ENCODE data around the gene EXOC4. TPM values are rescaled to one million over a fixed set of nuclear protein-coding genes. Genes with fewer than 3 reads are reported as not detected.

The EXOC4 gene
- polyA plus RNA-seq, 3 donors, result 76.4 to 81.9 (median 78.9) TPM

DNA sequence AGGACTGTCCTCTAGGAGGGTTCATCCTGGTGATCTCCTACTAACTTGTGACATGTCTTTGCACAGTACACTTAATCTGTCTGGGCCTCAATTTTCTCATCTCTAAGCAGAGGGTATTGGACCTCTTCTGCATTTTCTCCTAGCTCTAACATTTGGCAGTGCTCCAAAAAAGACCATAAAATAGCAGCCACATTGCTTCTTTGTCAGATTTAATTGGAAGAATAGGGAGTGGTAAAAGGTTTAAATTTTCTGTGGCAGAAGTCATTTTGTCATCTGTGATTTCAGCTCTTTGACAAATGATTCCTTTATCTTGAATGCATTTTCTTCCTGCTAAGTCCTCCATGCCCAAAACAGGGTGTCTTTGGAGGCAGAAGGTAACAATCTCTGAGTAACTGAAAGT lies 584.3 kb downstream of the EXOC4 start:
- no peak for DNase-seq (ENCODE audit: low read depth in 3 of 3, low spot score in 2 of 3)

DNA sequence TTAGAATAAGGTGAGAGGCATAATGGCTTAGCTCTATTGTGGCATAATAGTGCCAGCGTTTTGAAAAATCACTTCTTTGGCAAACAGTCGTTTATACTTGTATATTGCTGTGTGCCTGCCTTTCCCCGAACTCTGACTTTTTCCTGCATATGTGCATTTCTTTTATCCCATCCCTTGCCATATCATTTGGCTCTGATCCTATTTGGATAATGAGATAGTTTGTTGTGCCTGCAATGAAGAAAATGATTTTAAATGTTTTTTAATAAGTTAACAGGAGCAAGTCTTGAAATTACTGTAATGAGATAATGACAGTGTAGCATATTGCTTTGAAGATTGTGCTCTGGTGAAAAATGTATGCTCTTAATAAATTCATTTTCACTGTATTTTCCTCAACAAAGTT lies 586.2 kb downstream of the EXOC4 start:
- DNase-seq (ENCODE audit: low read depth in 3 of 3, low spot score in 2 of 3), result no peak

DNA sequence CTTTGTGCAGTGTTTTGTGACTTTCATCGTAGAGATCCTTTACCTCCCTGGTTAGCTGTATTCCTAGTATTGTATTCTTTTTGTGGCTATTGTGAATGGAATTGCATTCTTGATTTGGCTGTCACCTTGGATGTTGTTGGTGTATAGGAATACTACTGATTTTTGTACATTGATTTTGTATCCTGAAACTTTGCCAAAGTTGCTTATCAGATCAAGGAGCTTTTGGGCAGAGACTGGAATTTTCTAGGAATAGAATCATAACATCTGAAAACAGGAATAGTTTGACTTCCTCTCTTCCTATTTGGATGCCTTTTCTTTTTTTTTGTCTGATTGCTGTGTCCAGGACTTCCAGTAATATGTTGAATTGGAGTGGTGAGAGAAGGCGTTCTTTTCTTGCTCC lies 590.5 kb downstream of the EXOC4 start:
- no peak for DNase-seq (ENCODE audit: low read depth in 3 of 3, low spot score in 2 of 3)

GRCh38 chr7:133845005-133845404 lies 592.1 kb downstream of the EXOC4 start:
- no peak for DNase-seq (ENCODE audit: low read depth in 3 of 3, low spot score in 2 of 3)

DNA sequence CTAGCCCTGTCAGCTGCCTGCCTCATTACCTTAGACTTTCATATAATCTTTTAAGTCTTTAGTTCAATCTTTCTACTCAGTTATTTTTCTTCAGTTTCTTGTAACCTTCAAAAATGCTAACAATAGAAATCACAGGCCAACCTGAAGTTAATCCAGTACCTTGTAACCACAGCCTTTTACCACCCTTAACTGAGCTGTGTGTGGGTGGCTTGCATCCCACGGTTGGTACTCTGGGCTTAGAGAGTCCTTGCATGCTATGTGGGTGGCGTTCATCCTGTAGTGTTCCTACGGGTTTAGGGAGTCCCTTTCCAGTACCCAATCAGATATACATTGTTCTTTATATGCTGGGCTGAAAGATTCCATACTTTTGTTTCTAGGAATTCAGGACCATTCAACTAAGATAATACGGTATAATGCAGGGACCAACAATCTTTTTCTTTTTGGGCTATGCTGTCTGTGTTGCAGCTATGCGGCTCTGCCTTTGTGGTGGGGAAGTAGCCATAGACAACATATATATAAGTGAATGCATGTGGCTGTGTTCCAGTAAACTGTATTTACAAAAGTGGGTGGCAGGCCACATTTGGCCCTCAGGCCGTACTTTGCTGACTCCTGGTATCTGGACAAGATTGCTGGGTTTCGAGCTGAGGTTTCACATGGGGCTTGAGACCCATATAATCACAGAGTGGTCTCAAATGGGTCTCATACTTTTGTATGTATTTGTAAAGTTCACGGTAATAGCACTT lies 593.5 kb downstream of the EXOC4 start:
- no peak for DNase-seq (ENCODE audit: low read depth in 3 of 3, low spot score in 2 of 3)

DNA sequence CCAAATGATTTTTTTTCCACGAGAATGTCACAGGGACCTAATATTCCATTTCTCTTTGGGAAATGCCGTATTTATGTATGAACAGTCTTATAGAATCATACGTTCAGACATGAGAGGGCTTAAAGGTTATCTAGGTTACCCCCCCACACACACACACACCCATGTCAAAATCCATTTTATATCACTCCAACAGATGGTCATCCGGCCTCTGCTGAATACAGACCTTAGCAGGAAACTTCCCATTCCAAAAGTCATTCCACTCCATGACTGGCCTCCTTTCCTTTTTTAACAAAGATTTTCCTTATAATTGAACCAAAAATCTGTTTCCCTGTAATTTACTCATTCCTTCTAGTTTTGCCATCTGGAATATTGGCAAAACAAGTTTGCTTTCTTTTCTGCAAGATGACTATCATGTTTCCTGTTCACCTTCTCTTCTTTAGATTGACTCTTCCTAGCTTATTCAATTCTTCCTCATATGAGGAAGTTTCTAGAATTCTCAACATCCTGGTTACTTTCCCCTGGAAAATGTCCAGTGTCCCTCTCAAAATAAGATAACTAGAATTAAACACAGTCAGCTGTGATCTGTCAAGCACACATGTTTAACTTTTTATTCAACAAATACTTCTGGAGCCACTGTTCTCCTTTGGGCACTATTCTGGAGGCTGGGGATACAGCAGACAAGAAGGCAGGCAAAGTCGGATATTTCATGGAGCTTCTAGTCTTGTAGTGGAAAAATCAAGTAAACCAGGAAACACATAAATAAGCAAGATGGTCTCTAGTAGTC lies 597.8 kb downstream of the EXOC4 start:
- no peak for DNase-seq (ENCODE audit: low read depth in 3 of 3, low spot score in 2 of 3)

- DNase-seq (ENCODE audit: low read depth in 3 of 3, low spot score in 2 of 3), result no peak
These were observed 598.5 kb downstream of the EXOC4 start for GRCh38 chr7:133851411-133851810.

- DNase-seq (ENCODE audit: low read depth in 3 of 3, low spot score in 2 of 3), result no peak
These were observed 600.9 kb downstream of the EXOC4 start for GRCh38 chr7:133853706-133854276.

DNA sequence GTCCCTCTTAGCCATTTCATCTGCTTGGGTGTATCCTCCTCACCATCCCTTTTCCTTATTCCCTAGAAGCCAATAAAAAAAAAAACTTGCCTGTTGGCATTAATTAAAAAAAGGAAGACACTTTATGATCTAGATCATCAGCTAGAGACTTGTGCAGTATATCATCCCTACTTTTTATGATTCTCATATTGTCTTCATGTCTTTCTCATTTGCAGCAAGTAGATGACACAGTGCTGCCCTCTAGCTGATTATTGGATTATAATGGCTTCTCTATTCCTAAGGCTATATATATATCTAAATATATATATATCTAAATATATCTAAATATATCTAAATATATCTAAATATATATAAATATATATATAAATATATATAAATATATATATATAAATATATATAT lies 601.9 kb downstream of the EXOC4 start:
- DNase-seq (ENCODE audit: low read depth in 3 of 3, low spot score in 2 of 3), result no peak

DNA sequence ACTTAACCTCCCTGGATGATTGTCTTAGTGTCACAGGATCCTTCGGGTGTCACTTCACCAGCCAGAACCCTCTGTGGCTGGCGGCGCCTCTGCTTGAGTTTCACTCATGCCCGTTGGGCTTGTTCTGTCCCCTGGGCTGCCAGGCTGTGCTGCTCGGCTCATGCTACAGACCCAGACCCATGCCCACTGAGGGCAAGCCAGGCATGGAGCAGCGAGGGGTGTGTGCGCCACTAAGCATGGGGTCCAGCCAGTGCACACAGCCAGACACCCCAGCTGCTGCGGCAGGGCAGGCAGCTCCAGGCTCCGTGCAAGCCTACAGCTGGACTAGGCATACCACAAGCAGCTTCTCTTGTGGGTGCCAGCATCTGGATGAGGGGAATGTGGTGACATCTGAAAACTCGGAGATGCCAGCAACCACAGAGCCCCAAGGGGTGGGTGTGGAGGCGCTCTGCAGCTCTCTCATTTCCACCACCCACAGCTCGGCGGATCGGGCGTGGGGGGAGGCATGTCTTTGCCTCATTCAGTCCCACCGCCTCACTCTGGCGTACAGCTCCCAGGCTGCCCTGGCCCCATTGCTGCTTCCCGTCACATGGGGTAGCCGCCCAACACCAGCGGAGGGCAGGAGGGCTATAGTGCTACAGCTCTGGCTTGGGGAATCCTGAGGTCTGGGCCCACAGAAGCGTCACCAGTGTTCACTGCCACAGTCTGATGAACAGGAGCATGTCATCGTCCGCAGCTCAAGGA lies 604.7 kb downstream of the EXOC4 start:
- no peak for DNase-seq (ENCODE audit: low read depth in 3 of 3, low spot score in 2 of 3)

DNA sequence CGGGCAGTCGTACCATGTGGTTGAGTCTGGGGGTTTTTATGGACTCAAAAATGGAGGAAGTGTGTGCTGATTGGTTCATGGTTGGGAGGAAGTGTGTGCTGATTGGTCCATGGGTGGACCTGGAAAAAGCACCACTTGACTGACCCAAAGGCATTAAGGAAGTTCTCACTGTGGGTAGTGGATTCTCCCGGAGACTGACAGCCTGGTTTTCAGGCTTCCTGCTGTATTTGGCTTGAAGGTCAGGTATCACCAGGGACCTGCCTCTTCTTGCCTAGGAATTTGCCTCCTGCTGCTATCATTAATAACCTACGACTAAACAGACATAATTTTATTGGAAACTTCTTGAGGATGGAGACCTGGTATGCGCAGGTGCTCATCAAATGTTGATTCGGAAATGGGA lies 605.4 kb downstream of the EXOC4 start:
- no peak for DNase-seq (ENCODE audit: low read depth in 3 of 3, low spot score in 2 of 3)

DNA sequence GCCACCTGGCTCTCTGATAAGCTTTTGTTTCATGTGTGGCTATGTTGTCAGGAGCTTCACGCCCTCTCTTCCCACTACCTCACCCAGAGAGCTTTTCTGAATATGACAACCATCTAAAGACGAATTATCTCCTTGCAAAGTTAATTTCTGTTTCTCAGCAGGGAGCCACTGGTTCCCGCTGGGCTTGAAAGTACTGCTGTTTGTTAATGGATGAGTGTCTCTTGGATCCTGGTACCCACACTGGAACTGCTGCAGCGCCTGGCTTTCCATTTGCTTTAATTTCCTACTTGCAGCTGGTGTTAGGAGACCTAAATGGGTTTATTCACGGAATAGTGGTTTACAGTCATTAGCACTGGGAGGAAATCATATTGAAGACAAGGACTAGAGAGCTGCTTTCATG lies 606.4 kb downstream of the EXOC4 start:
- no peak for DNase-seq (ENCODE audit: low read depth in 3 of 3, low spot score in 2 of 3)

DNA sequence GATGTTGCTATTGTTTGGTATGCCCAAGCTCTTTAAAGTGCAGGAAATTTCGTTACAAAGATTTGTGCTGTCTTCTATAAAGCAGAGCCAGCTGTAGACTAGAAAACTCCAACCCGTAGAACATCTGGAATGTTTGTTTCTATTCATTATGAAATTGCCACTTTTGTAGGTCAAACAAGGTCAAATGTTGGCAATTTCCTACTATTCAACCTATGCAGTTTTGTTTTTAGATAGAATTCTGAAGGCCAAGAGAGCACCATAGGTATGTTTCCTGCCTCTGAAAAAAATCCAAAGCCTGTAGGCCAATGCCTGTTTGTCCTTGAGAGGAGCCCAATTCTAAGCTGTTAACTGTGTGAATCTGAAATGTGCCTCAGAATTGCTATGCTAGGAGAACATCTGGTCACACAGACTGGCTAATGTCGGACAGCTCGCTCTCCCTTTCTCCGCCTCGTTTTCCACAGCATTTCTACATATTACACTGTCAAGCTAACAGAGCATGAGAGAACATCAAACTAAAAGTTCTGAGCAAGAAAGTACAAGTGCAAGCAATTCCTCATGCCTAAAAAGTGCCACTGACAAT lies 607.1 kb downstream of the EXOC4 start:
- no peak for DNase-seq (ENCODE audit: low read depth in 3 of 3, low spot score in 2 of 3)

- no peak for DNase-seq (ENCODE audit: low read depth in 3 of 3, low spot score in 2 of 3)
These were observed 607.9 kb downstream of the EXOC4 start for GRCh38 chr7:133860628-133861335.

GRCh38 chr7:133861876-133862275 lies 609.0 kb downstream of the EXOC4 start:
- no peak for DNase-seq (ENCODE audit: low read depth in 3 of 3, low spot score in 2 of 3)

- no peak for DNase-seq (ENCODE audit: low read depth in 3 of 3, low spot score in 2 of 3)
These were observed 610.6 kb downstream of the EXOC4 start for GRCh38 chr7:133863362-133864061.

- DNase-seq (ENCODE audit: low read depth in 3 of 3, low spot score in 2 of 3), result no peak
These were observed 616.7 kb downstream of the EXOC4 start for GRCh38 chr7:133869556-133869955.

DNA sequence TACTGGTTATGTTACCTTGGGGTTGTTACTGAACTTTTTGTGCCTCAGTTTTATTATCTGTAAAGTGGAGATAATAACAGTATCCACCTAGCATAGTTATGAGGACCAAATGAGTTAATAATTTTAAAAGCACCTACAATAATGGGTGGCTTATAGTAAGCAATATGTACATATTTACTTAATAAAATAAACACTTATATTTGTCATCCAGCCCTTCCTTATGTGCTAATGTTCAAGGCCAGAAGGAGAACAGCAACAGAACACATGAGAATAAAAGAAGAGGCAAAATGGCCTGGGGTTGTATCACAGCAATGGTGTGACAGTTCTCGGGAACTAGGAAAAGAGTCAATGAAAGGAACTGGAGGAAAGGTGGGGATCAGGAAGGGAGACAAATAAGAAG lies 618.9 kb downstream of the EXOC4 start:
- DNase-seq (ENCODE audit: low read depth in 3 of 3, low spot score in 2 of 3), result no peak

DNA sequence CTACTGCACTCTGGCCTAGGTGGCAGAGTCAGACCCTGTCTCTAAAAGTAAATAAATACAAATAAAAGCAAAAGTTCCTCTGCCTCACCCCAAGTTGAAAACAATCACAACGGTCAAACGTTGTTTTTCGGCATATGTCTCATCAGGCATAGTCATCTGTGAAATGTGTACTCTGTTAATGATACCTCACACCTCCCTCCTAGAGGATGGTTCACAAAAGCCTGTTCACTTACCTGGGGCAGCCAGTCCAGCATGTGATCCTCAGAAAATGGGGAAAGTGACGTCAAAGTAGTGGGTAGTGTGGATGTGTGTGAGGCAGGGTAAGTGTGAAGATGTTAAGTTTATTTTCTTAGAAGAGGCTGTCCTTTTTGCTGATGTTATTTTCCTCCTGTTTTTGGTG lies 620.3 kb downstream of the EXOC4 start:
- DNase-seq (ENCODE audit: low read depth in 3 of 3, low spot score in 2 of 3), result no peak

- DNase-seq (ENCODE audit: low read depth in 3 of 3, low spot score in 2 of 3), result no peak
These were observed 620.8 kb downstream of the EXOC4 start for GRCh38 chr7:133873631-133874030.
